Esophagus muscularis mucosa (tissue), 3 donors: ENCODE data around the gene LGALS1.

ENCODE experiments used
- CTCF ChIP-seq, 3 experiments: fragments of 200-600 bp in 2 of 3; fragments of 450-650 bp in 1 of 3; sonication (generic) in 2 of 3; IDR thresholded peaks; one replicate each; pipeline ENCODE4 v1.5.1; 2017 to 2019; ENCODE audit warnings: antibody characterized with exemption in 3 of 3, mild to moderate bottlenecking in 2 of 3, moderate library complexity in 1 of 3
- POLR2A ChIP-seq: fragments of 450-650 bp; IDR thresholded peaks from one replicate; pipeline ENCODE4 v1.6.1; 2017; ENCODE audit warnings: antibody characterized with exemption, moderate library complexity, mild to moderate bottlenecking, low read depth

DNA sequence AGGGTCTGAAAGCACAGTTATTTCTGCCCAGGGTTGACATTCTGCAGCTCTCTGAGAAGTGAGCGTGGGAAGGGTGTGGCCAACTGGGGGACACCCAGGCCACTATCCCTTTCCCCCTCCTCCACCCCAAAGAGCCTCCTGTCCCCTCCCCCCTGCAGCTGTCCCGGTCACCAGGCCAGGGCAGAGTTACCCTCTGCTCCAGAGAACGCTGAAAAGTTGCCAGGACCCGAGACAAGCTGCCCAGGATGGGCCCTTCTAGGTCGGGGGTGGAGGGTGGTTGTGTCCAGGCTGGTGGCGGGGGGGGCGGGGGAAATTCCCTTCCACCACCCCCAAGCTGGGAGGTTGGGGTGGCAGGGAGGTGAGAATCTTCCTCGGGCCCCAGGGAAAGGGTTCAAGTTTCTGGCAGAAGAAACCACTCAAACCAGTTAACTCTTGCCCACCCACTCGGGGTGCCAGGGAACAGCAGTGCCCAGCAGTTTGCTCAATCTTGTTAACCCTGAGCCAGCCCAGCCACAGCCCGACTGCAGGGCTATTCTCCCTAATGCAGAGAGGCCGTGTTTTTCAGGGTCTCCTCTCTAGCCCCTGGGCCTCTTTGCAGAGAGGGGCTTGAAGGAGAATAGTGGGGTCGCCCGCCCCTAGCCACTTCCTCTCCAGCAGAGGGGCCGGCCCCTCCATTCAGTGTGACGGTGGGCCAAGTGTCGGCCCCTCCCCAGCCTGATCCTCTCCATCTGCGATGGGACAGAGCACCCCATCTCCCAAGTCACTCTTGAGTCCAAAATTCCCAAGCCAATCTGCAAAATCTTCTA is 697 bp downstream of the LGALS1 start:
- TF ChIP-seq CTCF (IDR thresholded peaks at IDR 0.05), result no peak
- no peak for TF ChIP-seq POLR2A
